ENCODE measurements around the gene HOXA3. TPM values are rescaled to one million over a fixed set of nuclear protein-coding genes. Genes with fewer than 3 reads are reported as not detected.
A peak's percentile ranks its signal among the peaks of the same experiment; 100 is the strongest.

HOXA3 gene
- total and polyA plus RNA-seq, 2 of the 13 experiments (the other 11 are each of a cell fraction or from before 2014, with no cell fraction given), result 2.9 to 4.6 TPM

DNA sequence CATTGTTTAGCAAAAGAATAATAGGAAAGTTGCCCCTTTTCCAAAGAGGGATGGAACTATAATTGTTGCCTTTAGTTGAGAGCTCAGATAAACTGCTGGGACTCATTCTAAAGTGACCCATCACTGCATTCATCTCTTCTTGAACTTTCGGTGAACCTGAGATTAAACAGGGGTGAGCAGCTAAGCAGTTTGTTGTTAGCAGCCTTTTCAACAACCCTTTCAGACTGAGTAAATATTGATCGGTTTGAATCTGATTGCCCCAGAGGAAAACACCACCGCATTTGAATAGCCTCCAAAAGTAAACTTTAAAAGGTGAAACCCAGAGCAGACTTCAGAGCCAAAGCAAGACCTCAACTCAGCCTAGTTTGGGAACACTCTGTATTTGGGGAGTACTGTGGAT, 61.3 kb downstream of the HOXA3 start (continued):
- TF ChIP-seq ZNF616 (CRISPR knock-in tag; IDR thresholded peaks at IDR 0.05; ENCODE audit: low read depth), result no peak
- TF ChIP-seq FOSL2 (CRISPR knock-in tag; IDR thresholded peaks at IDR 0.05), result no peak
- TF ChIP-seq KAT8 (CRISPR knock-in tag; IDR thresholded peaks at IDR 0.05), result no peak
- TF ChIP-seq, protein P1, sequence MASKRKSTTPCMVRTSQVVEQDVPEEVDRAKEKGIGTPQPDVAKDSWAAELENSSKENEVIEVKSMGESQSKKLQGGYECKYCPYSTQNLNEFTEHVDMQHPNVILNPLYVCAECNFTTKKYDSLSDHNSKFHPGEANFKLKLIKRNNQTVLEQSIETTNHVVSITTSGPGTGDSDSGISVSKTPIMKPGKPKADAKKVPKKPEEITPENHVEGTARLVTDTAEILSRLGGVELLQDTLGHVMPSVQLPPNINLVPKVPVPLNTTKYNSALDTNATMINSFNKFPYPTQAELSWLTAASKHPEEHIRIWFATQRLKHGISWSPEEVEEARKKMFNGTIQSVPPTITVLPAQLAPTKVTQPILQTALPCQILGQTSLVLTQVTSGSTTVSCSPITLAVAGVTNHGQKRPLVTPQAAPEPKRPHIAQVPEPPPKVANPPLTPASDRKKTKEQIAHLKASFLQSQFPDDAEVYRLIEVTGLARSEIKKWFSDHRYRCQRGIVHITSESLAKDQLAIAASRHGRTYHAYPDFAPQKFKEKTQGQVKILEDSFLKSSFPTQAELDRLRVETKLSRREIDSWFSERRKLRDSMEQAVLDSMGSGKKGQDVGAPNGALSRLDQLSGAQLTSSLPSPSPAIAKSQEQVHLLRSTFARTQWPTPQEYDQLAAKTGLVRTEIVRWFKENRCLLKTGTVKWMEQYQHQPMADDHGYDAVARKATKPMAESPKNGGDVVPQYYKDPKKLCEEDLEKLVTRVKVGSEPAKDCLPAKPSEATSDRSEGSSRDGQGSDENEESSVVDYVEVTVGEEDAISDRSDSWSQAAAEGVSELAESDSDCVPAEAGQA (IDR thresholded peaks at IDR 0.05; ENCODE audit: low read depth), result no peak
- TF ChIP-seq, protein P1 (CRISPR knock-in tag; IDR thresholded peaks at IDR 0.05; ENCODE audit: borderline replicate concordance), result no peak
- TF ChIP-seq, protein P2, sequence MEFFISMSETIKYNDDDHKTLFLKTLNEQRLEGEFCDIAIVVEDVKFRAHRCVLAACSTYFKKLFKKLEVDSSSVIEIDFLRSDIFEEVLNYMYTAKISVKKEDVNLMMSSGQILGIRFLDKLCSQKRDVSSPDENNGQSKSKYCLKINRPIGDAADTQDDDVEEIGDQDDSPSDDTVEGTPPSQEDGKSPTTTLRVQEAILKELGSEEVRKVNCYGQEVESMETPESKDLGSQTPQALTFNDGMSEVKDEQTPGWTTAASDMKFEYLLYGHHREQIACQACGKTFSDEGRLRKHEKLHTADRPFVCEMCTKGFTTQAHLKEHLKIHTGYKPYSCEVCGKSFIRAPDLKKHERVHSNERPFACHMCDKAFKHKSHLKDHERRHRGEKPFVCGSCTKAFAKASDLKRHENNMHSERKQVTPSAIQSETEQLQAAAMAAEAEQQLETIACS (CRISPR knock-in tag; IDR thresholded peaks at IDR 0.05), result no peak
- TF ChIP-seq FOXA3 (CRISPR knock-in tag; IDR thresholded peaks at IDR 0.05), result peak; percentile 64
- no peak for TF ChIP-seq ZNF468 (CRISPR knock-in tag; IDR thresholded peaks at IDR 0.05)
- TF ChIP-seq IKZF4 (CRISPR knock-in tag; IDR thresholded peaks at IDR 0.05; ENCODE audit: borderline replicate concordance, low read depth, not compliant biosample characterization), result no peak
- TF ChIP-seq GZF1 (CRISPR knock-in tag; IDR thresholded peaks at IDR 0.05), result no peak
- TF ChIP-seq, protein P3, sequence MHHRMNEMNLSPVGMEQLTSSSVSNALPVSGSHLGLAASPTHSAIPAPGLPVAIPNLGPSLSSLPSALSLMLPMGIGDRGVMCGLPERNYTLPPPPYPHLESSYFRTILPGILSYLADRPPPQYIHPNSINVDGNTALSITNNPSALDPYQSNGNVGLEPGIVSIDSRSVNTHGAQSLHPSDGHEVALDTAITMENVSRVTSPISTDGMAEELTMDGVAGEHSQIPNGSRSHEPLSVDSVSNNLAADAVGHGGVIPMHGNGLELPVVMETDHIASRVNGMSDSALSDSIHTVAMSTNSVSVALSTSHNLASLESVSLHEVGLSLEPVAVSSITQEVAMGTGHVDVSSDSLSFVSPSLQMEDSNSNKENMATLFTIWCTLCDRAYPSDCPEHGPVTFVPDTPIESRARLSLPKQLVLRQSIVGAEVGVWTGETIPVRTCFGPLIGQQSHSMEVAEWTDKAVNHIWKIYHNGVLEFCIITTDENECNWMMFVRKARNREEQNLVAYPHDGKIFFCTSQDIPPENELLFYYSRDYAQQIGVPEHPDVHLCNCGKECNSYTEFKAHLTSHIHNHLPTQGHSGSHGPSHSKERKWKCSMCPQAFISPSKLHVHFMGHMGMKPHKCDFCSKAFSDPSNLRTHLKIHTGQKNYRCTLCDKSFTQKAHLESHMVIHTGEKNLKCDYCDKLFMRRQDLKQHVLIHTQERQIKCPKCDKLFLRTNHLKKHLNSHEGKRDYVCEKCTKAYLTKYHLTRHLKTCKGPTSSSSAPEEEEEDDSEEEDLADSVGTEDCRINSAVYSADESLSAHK (CRISPR knock-in tag; IDR thresholded peaks at IDR 0.05; ENCODE audit: borderline replicate concordance), result no peak
- 0 out of 2 replicates have a peak, but pooled peaks have one; percentile 30 for TF ChIP-seq TCF7 (IDR thresholded peaks at IDR 0.05; ENCODE audit: low read depth)
- no peak for TF ChIP-seq ZNF550 (CRISPR knock-in tag; IDR thresholded peaks at IDR 0.05; ENCODE audit: borderline replicate concordance)
- no peak for TF ChIP-seq POLR2AphosphoS5 (IDR thresholded peaks at IDR 0.05; ENCODE audit: low read depth, low read length)

Measured in HepG2 (cell line).